K562 (cell line): Measurements from ENCODE around the gene FOXO3. TPM values are rescaled to one million over a fixed set of nuclear protein-coding genes. Genes with fewer than 3 reads are reported as not detected.

Experiments
- CXXC5 ChIP-seq: fragments of 250-450 bp; sonication (Bioruptor Pico); IDR thresholded peaks from 2 replicates; pipeline ENCODE4 v1.8.0; 2022; ENCODE audit warnings: inconsistent platforms, mild to moderate bottlenecking, moderate library complexity
- FUS ChIP-seq: fragments of 200-400 bp; formaldehyde crosslinking; optimal IDR thresholded peaks from 2 replicates; pipeline ENCODE3; 2017; ENCODE audit warnings: low read depth, low read length
- LARP7 ChIP-seq: fragments of 450-650 bp; IDR thresholded peaks from 2 replicates; pipeline ENCODE4 v1.6.1; 2016
- NCOA6 ChIP-seq: fragments of 450-650 bp; IDR thresholded peaks from 2 replicates; pipeline ENCODE4 v1.6.1; 2017; ENCODE audit warnings: mild to moderate bottlenecking
- PHF8 ChIP-seq: fragments of 200-600 bp; sonication (generic); IDR thresholded peaks from 2 replicates; pipeline ENCODE4 v1.6.1; 2012; ENCODE audit warnings: mixed run types, mild to moderate bottlenecking, inconsistent platforms, low read length, moderate library complexity, borderline replicate concordance
- POLR2B ChIP-seq: fragments of 450-650 bp; IDR thresholded peaks from 2 replicates; pipeline ENCODE4 v1.6.1; 2018; ENCODE audit warnings: low read depth; ENCODE audit not compliant: partially characterized antibody
- POLR2H ChIP-seq: IDR thresholded peaks from 2 replicates; pipeline ENCODE4 v1.6.1; 2016; ENCODE audit warnings: missing genetic modification characterization, low read depth, mild to moderate bottlenecking, control low read depth, missing compliant biosample characterization, moderate library complexity
- RBFOX2 ChIP-seq: fragments of 200-400 bp; formaldehyde crosslinking; IDR thresholded peaks from 2 replicates; pipeline ENCODE4 v1.6.1; 2017; ENCODE audit warnings: low read depth, mild to moderate bottlenecking, low read length, moderate library complexity
- SMARCC2 ChIP-seq: fragments of 450-650 bp; IDR thresholded peaks from 2 replicates; pipeline ENCODE4 v1.6.1; 2017; ENCODE audit warnings: antibody characterized with exemption, moderate library complexity, mild to moderate bottlenecking, low read depth
- ZNF140 ChIP-seq: fragments of 250-450 bp; sonication (Bioruptor Pico); IDR thresholded peaks from 2 replicates; pipeline ENCODE4 v1.8.0; 2021; ENCODE audit warnings: moderate library complexity, mild to moderate bottlenecking, inconsistent platforms
- ZNF197 ChIP-seq: fragments of 200-800 bp; sonication (Bioruptor generic); IDR thresholded peaks from 2 replicates; pipeline ENCODE4 v1.6.1; 2016; ENCODE audit warnings: low read depth, missing genetic modification characterization, missing compliant biosample characterization
- ZNF57 ChIP-seq: fragments of 450-650 bp; formaldehyde crosslinking; IDR thresholded peaks from 2 replicates; pipeline ENCODE4 v1.4.0; 2020; ENCODE audit warnings: mild to moderate bottlenecking, moderate library complexity
- ZNF695 ChIP-seq: fragments of 450-650 bp; formaldehyde crosslinking; IDR thresholded peaks from 2 replicates; pipeline ENCODE4 v1.4.0; 2020; ENCODE audit warnings: mild to moderate bottlenecking, moderate library complexity
- polyA plus RNA-seq, 8 experiments: library from polyadenylated mRNA; depleted of rRNA in 4 of 8; stranded (reverse) in 5 of 8; unstranded in 3 of 8; fragments of >200 nt; fragmentation: Nextera tagmentation in 2 of 8; fragmentation: Illumina TruSeq in 1 of 8; extraction: Ambion mirVana in 2 of 8; extraction: Trizol in 1 of 8; gene quantifications; 2 replicates each; pipeline versions ENCODE4 v1.2.1 to v1.2.3, GENCODE V29; 2011 to 2014; ENCODE audit warnings: inconsistent platforms in 1 of 8, missing spikeins in 1 of 8
- total RNA-seq, 7 experiments: library from RNA; depleted of rRNA in 6 of 7; stranded (reverse); fragments of >200 nt in 6 of 7; fragmentation: Illumina TruSeq in 2 of 7; extraction: Trizol in 2 of 7; gene quantifications; 2 replicates each; pipeline versions ENCODE4 v1.2.1 to v1.2.3, GENCODE V29; 2011 to 2021; ENCODE audit warnings: low replicate concordance in 1 of 7
- TF ChIP-seq, protein P1 (sequence below), 3 experiments: fragments of 200-800 bp in 1 of 3; sonication (Bioruptor generic) in 1 of 3; sonication (generic) in 1 of 3; formaldehyde crosslinking in 1 of 3; IDR thresholded peaks; 2 replicates each; pipeline versions ENCODE4 v1.6.1 to v1.8.0; 2016 to 2022; ENCODE audit warnings: mild to moderate bottlenecking in 2 of 3, missing compliant biosample characterization in 2 of 3, missing genetic modification characterization in 2 of 3, missing genetic modification reagents in 1 of 3
- TF ChIP-seq, protein P2 (sequence below): fragments of 450-650 bp; IDR thresholded peaks from 2 replicates; pipeline ENCODE4 v1.6.1; 2016; ENCODE audit warnings: borderline replicate concordance
- TF ChIP-seq, protein P3 (sequence below): fragments of 450-650 bp; IDR thresholded peaks from 2 replicates; pipeline ENCODE4 v1.6.1; 2017; ENCODE audit warnings: mild to moderate bottlenecking, moderate library complexity
- TF ChIP-seq, protein P4 (sequence below): fragments of 250-450 bp; sonication (Bioruptor Pico); IDR thresholded peaks from 2 replicates; pipeline ENCODE4 v1.8.0; 2021; ENCODE audit warnings: borderline replicate concordance, mild to moderate bottlenecking, moderate library complexity; ENCODE audit not compliant: poor library complexity, severe bottlenecking
- TF ChIP-seq, protein P5 (sequence below), 2 experiments: fragments of 150-350 bp in 1 of 2; IDR thresholded peaks; 2 replicates each; pipeline ENCODE4 v1.6.1; 2012 to 2016; ENCODE audit warnings: low read depth in 2 of 2, low read length in 2 of 2, mild to moderate bottlenecking in 1 of 2, moderate library complexity in 1 of 2

The FOXO3 gene
- total and polyA plus RNA-seq, 9 of the 15 experiments (the other 6 are each of a cell fraction or from before 2014, with no cell fraction given) = 3.0 to 14.6 (median 6.0) TPM

DNA sequence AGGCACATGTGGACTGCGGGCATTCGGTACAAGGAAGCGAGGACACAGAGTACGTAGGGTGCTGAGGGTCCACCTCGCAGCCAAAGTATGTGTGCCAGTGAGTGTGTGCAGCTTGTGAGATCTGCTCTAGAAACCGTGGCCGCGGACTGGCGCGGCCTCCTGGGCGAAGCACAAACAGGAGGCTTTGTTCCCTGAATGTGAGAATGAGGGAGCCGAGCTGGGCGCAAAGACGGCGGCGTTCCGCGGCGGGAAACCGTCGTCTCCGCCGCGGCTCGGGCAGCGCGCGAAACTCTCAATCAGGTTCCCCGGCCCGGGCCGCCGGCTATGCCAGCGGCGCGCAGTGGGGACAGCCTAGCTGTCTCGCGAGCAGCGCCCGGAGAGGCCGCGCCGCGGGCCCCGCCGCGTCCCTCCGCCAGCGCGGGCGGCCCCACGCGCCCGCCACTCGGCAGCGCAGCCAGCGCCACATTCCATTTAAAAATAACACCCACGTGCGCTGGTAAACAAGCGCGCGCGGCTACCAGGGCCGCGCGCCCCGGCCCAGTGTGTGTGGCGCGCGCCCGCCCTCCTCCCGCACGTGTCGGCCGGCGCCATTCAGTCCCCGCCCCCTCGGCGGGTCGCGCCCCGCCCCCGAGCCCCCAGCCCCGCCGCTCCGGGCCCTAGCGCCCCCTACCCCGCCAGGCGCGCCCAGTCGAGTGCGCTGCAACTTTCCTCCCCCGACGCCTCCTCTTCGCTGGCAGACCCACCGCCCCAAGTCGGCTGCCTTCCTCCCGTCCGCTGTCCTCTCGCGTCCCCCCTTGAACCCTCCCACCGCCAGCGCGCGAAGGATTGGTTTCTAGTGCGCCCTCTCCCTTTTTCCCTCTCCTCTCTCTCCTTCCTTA, 3.0 kb upstream of the FOXO3 start (continued):
- TF ChIP-seq, protein P1, sequence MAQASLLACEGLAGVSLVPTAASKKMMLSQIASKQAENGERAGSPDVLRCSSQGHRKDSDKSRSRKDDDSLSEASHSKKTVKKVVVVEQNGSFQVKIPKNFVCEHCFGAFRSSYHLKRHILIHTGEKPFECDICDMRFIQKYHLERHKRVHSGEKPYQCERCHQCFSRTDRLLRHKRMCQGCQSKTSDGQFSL (CRISPR knock-in tag; IDR thresholded peaks at IDR 0.05) = peak; percentile 46; the same call in 1 of the 2 replicates
- TF ChIP-seq, protein P1 (tag; IDR thresholded peaks at IDR 0.05) = no peak
- TF ChIP-seq ZNF695 (CRISPR knock-in tag) (no peak), CXXC5 (peak; percentile 81), LARP7 (no peak), SMARCC2 (no peak), PHF8 (peak; percentile 56; the same call in 1 of the 2 replicates), FUS (no peak), POLR2H (tag) (no peak), RBFOX2 (peak; percentile 76), ZNF197 (peak; percentile 1; the same call in 1 of the 2 replicates), NCOA6 (no peak), ZNF140 (CRISPR knock-in tag) (no peak), POLR2B (peak; percentile 54), ZNF57 (CRISPR knock-in tag) (no peak)
- TF ChIP-seq, protein P2, sequence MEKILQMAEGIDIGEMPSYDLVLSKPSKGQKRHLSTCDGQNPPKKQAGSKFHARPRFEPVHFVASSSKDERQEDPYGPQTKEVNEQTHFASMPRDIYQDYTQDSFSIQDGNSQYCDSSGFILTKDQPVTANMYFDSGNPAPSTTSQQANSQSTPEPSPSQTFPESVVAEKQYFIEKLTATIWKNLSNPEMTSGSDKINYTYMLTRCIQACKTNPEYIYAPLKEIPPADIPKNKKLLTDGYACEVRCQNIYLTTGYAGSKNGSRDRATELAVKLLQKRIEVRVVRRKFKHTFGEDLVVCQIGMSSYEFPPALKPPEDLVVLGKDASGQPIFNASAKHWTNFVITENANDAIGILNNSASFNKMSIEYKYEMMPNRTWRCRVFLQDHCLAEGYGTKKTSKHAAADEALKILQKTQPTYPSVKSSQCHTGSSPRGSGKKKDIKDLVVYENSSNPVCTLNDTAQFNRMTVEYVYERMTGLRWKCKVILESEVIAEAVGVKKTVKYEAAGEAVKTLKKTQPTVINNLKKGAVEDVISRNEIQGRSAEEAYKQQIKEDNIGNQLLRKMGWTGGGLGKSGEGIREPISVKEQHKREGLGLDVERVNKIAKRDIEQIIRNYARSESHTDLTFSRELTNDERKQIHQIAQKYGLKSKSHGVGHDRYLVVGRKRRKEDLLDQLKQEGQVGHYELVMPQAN = 0 out of 2 replicates have a peak, but pooled peaks have one; percentile 38
- TF ChIP-seq, protein P3, sequence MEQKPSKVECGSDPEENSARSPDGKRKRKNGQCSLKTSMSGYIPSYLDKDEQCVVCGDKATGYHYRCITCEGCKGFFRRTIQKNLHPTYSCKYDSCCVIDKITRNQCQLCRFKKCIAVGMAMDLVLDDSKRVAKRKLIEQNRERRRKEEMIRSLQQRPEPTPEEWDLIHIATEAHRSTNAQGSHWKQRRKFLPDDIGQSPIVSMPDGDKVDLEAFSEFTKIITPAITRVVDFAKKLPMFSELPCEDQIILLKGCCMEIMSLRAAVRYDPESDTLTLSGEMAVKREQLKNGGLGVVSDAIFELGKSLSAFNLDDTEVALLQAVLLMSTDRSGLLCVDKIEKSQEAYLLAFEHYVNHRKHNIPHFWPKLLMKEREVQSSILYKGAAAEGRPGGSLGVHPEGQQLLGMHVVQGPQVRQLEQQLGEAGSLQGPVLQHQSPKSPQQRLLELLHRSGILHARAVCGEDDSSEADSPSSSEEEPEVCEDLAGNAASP = no peak
- TF ChIP-seq, protein P4, sequence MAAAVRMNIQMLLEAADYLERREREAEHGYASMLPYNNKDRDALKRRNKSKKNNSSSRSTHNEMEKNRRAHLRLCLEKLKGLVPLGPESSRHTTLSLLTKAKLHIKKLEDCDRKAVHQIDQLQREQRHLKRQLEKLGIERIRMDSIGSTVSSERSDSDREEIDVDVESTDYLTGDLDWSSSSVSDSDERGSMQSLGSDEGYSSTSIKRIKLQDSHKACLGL (CRISPR knock-in tag) = peak; percentile 86
- TF ChIP-seq, protein P5, sequence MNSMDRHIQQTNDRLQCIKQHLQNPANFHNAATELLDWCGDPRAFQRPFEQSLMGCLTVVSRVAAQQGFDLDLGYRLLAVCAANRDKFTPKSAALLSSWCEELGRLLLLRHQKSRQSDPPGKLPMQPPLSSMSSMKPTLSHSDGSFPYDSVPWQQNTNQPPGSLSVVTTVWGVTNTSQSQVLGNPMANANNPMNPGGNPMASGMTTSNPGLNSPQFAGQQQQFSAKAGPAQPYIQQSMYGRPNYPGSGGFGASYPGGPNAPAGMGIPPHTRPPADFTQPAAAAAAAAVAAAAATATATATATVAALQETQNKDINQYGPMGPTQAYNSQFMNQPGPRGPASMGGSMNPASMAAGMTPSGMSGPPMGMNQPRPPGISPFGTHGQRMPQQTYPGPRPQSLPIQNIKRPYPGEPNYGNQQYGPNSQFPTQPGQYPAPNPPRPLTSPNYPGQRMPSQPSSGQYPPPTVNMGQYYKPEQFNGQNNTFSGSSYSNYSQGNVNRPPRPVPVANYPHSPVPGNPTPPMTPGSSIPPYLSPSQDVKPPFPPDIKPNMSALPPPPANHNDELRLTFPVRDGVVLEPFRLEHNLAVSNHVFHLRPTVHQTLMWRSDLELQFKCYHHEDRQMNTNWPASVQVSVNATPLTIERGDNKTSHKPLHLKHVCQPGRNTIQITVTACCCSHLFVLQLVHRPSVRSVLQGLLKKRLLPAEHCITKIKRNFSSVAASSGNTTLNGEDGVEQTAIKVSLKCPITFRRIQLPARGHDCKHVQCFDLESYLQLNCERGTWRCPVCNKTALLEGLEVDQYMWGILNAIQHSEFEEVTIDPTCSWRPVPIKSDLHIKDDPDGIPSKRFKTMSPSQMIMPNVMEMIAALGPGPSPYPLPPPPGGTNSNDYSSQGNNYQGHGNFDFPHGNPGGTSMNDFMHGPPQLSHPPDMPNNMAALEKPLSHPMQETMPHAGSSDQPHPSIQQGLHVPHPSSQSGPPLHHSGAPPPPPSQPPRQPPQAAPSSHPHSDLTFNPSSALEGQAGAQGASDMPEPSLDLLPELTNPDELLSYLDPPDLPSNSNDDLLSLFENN (IDR thresholded peaks at IDR 0.05; ENCODE audit: low read depth in 2 of 2, low read length in 2 of 2) = no peak
